K562 (cell line): ENCODE results near the gene VENTX. TPM values are rescaled to one million over a fixed set of nuclear protein-coding genes. Genes with fewer than 3 reads are reported as not detected.

Experiments used
- BHLHE40 ChIP-seq: IDR thresholded peaks from 2 replicates; pipeline ENCODE4 v1.6.1; 2011; ENCODE audit warnings: low read length, improper control_type of control experiment
- CBFA2T2 ChIP-seq: fragments of 450-650 bp; conservative IDR thresholded peaks from 2 replicates; pipeline ENCODE4 v1.6.1; 2017; ENCODE audit warnings: mild to moderate bottlenecking
- CEBPG ChIP-seq, 3 experiments: fragments of 200-800 bp in 1 of 3; sonication (Bioruptor generic) in 1 of 3; sonication (generic) in 1 of 3; formaldehyde crosslinking in 1 of 3; IDR thresholded peaks in 2 of 3; conservative IDR thresholded peaks in 1 of 3; 2 replicates each; pipeline versions ENCODE4 v1.6.1 to v1.8.0; 2016 to 2022; ENCODE audit warnings: missing compliant biosample characterization in 2 of 3, missing genetic modification characterization in 2 of 3, mild to moderate bottlenecking in 1 of 3, missing genetic modification reagents in 1 of 3
- DDX20 ChIP-seq: fragments of 450-650 bp; IDR thresholded peaks from 2 replicates; pipeline ENCODE4 v1.6.1; 2016; ENCODE audit warnings: missing genetic modification characterization, low read depth, mild to moderate bottlenecking, missing compliant biosample characterization, moderate library complexity
- FOSL1 ChIP-seq: fragments of 200-800 bp; sonication (Bioruptor generic); conservative IDR thresholded peaks from 2 replicates; pipeline ENCODE4 v1.6.1; 2016; ENCODE audit warnings: missing genetic modification characterization, missing compliant biosample characterization
- FOXK2 ChIP-seq, 2 experiments: fragments of 450-650 bp; IDR thresholded peaks in 1 of 2; conservative IDR thresholded peaks in 1 of 2; 2 replicates each; pipeline ENCODE4 v1.6.1; 2016; ENCODE audit warnings: low read depth in 2 of 2, mild to moderate bottlenecking in 1 of 2
- GABPA ChIP-seq: fragments of 200-800 bp; sonication (Bioruptor generic); conservative IDR thresholded peaks from 2 replicates; pipeline ENCODE4 v1.6.1; 2016; ENCODE audit warnings: low read depth, missing genetic modification characterization, missing compliant biosample characterization
- GATA2 ChIP-seq: sonication (generic); formaldehyde crosslinking; IDR thresholded peaks from 2 replicates; pipeline ENCODE4 v1.4.0; 2020; ENCODE audit warnings: mild to moderate bottlenecking, missing genetic modification reagents
- MEIS2 ChIP-seq: fragments of 450-650 bp; IDR thresholded peaks from 2 replicates; pipeline ENCODE4 v1.6.1; 2014; ENCODE audit warnings: mild to moderate bottlenecking; ENCODE audit not compliant: partially characterized antibody
- NFRKB ChIP-seq: fragments of 450-650 bp; IDR thresholded peaks from 2 replicates; pipeline ENCODE4 v1.6.1; 2016; ENCODE audit warnings: low read depth
- NFYB ChIP-seq: IDR thresholded peaks from 2 replicates; pipeline ENCODE4 v1.6.1; 2011; ENCODE audit warnings: mild to moderate bottlenecking, moderate library complexity; ENCODE audit not compliant: insufficient read length; ENCODE audit errors: extremely low read depth
- NR2C1 ChIP-seq, 2 experiments: fragments of 450-650 bp; IDR thresholded peaks; 2 replicates each; pipeline ENCODE4 v1.6.1; 2017; ENCODE audit warnings: mild to moderate bottlenecking in 2 of 2, antibody characterized with exemption in 1 of 2, inconsistent platforms in 1 of 2, missing compliant biosample characterization in 1 of 2, missing genetic modification characterization in 1 of 2
- NR4A1 ChIP-seq, 2 experiments: fragments of 250-450 bp in 1 of 2; fragments of 450-650 bp in 1 of 2; sonication (Bioruptor Pico) in 1 of 2; IDR thresholded peaks; 2 replicates each; pipeline versions ENCODE4 v1.4.0 to v1.6.1; 2016 to 2020; ENCODE audit warnings: mild to moderate bottlenecking in 2 of 2, missing compliant biosample characterization in 1 of 2, missing genetic modification characterization in 1 of 2, moderate library complexity in 1 of 2
- PRDM10 ChIP-seq: fragments of 450-650 bp; IDR thresholded peaks from 2 replicates; pipeline ENCODE4 v1.6.1; 2018; ENCODE audit not compliant: partially characterized antibody
- PTRF ChIP-seq: fragments of 450-650 bp; IDR thresholded peaks from 2 replicates; pipeline ENCODE4 v1.6.1; 2016; ENCODE audit warnings: mild to moderate bottlenecking, missing genetic modification characterization, missing compliant biosample characterization
- RBM14 ChIP-seq: fragments of 200-400 bp; formaldehyde crosslinking; IDR thresholded peaks from 2 replicates; pipeline ENCODE4 v1.6.1; 2018; ENCODE audit warnings: low read depth, mild to moderate bottlenecking, low read length, moderate library complexity, borderline replicate concordance; ENCODE audit not compliant: insufficient read depth
- SRF ChIP-seq, 2 experiments: fragments of 250-450, 450-650 bp in 1 of 2; sonication (Bioruptor Pico) in 1 of 2; sonication (generic) in 1 of 2; formaldehyde crosslinking; IDR thresholded peaks; 2 replicates each; pipeline versions ENCODE4 v1.5.0 to v1.5.1; 2020 to 2022; ENCODE audit warnings: mild to moderate bottlenecking in 1 of 2, missing genetic modification reagents in 1 of 2
- ZNF57 ChIP-seq: fragments of 450-650 bp; formaldehyde crosslinking; IDR thresholded peaks from 2 replicates; pipeline ENCODE4 v1.4.0; 2020; ENCODE audit warnings: mild to moderate bottlenecking, moderate library complexity
- ZNF584 ChIP-seq: fragments of 200-800 bp; sonication (Bioruptor generic); IDR thresholded peaks from 2 replicates; pipeline ENCODE4 v1.6.1; 2016; ENCODE audit warnings: low read depth, mild to moderate bottlenecking, missing genetic modification characterization, missing compliant biosample characterization
- ZNF639 ChIP-seq, 2 experiments: fragments of 200-800 bp in 1 of 2; sonication (Bioruptor generic) in 1 of 2; sonication (generic) in 1 of 2; formaldehyde crosslinking in 1 of 2; IDR thresholded peaks in 1 of 2; conservative IDR thresholded peaks in 1 of 2; 2 replicates each; pipeline versions ENCODE4 v1.5.0 to v1.6.1; 2016 to 2020; ENCODE audit warnings: missing compliant biosample characterization in 1 of 2, missing genetic modification characterization in 1 of 2, missing genetic modification reagents in 1 of 2
- ZNF717 ChIP-seq: fragments of 250-450 bp; sonication (Bioruptor Pico); IDR thresholded peaks from 2 replicates; pipeline ENCODE4 v1.5.0; 2021
- polyA plus RNA-seq, 8 experiments: library from polyadenylated mRNA; depleted of rRNA in 4 of 8; stranded (reverse) in 5 of 8; unstranded in 3 of 8; fragments of >200 nt; fragmentation: Nextera tagmentation in 2 of 8; fragmentation: Illumina TruSeq in 1 of 8; extraction: Ambion mirVana in 2 of 8; extraction: Trizol in 1 of 8; gene quantifications; 2 replicates each; pipeline versions ENCODE4 v1.2.1 to v1.2.3, GENCODE V29; 2011 to 2014; ENCODE audit warnings: inconsistent platforms in 1 of 8, missing spikeins in 1 of 8
- total RNA-seq, 7 experiments: library from RNA; depleted of rRNA in 6 of 7; stranded (reverse); fragments of >200 nt in 6 of 7; fragmentation: Illumina TruSeq in 2 of 7; extraction: Trizol in 2 of 7; gene quantifications; 2 replicates each; pipeline versions ENCODE4 v1.2.1 to v1.2.3, GENCODE V29; 2011 to 2021; ENCODE audit warnings: low replicate concordance in 1 of 7

VENTX gene
- total and polyA plus RNA-seq, 9 of the 15 experiments (the other 6 are each of a cell fraction or from before 2014, with no cell fraction given): 0.07 to 0.70 (median 0.20) TPM; not detected in 1

- TF ChIP-seq ZNF584 (CRISPR knock-in tag) (peak; percentile 63; the same call in 1 of the 2 replicates), PRDM10 (peak; percentile 18), CEBPG (CRISPR knock-in tag; IDR thresholded peaks at IDR 0.05) (peak; percentile 71), CEBPG (tag; conservative IDR thresholded peaks at IDR 0.05 in 1 of 2, IDR thresholded peaks at IDR 0.05 in 1 of 2) (peak in 1 of 2 experiments; percentile 68; a peak in 3 of 4 replicates), ZNF639 (CRISPR knock-in tag; conservative IDR thresholded peaks at IDR 0.05 in 1 of 2, IDR thresholded peaks at IDR 0.05 in 1 of 2) (peak in 1 of 2 experiments; percentile 85; a peak in 2 of 4 replicates), GATA2 (peak; percentile 47; the same call in 1 of the 2 replicates), GABPA (tag) (peak; percentile 56; the same call in 1 of the 2 replicates), SRF (CRISPR knock-in tag; IDR thresholded peaks at IDR 0.05) (no peak), CBFA2T2 (peak; percentile 54; the same call in 1 of the 2 replicates), NR2C1 (IDR thresholded peaks at IDR 0.05) (no peak), NR2C1 (tag; IDR thresholded peaks at IDR 0.05) (no peak), RBM14 (no peak), BHLHE40 (peak; percentile 53; the same call in 1 of the 2 replicates), DDX20 (tag) (no peak), ZNF57 (CRISPR knock-in tag) (no peak), NFYB (no peak), PTRF (tag) (no peak), FOXK2 (conservative IDR thresholded peaks at IDR 0.05 in 1 of 2, IDR thresholded peaks at IDR 0.05 in 1 of 2; ENCODE audit: low read depth in 2 of 2) (peak; percentile 49 to 58; a peak in 2 of 4 replicates), NR4A1 (CRISPR knock-in tag; IDR thresholded peaks at IDR 0.05) (no peak), NR4A1 (tag; IDR thresholded peaks at IDR 0.05) (0 out of 2 replicates have a peak, but pooled peaks have one; percentile 53), ZNF717 (CRISPR knock-in tag) (no peak), NFRKB (peak; percentile 54; the same call in 1 of the 2 replicates), FOSL1 (tag) (peak; percentile 52; the same call in 1 of the 2 replicates), MEIS2 (peak; percentile 96)
These were observed 41.1 kb downstream of the VENTX start (continued) for GRCh38 chr10:133278577-133279265.
